Measurements from ENCODE around the gene CEMIP.

DNA sequence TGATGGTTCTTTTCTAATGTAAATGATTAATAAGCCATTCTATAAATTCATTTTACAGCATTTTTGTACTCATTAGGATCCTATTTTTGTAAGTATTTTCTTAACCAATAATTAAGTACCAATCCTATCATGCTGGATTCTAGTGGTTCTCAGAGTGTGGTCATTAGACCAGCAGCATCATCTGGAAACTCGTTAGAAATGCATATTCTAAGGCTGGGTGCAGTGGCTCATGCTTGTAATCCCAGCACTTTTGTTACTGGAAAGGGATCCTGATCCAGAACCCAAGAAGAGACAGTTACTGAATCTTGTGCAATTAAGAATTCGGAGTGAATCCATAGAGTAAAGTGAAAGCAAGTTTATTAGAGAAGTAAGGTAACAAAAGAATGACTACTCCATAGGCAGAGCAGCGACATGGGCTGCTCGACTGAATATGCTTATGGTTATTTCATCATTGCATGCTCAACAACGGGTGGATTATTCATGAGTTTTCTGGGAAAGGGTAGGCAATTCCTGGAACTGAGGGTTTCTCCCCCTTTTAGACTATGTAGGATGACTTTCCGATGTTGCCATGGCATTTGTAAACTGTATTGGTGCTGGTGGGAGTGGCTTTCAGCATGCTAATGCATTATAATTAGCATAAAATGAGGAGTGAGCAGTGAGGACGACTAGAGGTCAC lies 9.9 kb upstream of the CEMIP start:
- TF ChIP-seq, protein P1, sequence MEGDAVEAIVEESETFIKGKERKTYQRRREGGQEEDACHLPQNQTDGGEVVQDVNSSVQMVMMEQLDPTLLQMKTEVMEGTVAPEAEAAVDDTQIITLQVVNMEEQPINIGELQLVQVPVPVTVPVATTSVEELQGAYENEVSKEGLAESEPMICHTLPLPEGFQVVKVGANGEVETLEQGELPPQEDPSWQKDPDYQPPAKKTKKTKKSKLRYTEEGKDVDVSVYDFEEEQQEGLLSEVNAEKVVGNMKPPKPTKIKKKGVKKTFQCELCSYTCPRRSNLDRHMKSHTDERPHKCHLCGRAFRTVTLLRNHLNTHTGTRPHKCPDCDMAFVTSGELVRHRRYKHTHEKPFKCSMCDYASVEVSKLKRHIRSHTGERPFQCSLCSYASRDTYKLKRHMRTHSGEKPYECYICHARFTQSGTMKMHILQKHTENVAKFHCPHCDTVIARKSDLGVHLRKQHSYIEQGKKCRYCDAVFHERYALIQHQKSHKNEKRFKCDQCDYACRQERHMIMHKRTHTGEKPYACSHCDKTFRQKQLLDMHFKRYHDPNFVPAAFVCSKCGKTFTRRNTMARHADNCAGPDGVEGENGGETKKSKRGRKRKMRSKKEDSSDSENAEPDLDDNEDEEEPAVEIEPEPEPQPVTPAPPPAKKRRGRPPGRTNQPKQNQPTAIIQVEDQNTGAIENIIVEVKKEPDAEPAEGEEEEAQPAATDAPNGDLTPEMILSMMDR (conservative IDR thresholded peaks at IDR 0.05; ENCODE audit: low read length): no peak
- no peak for TF ChIP-seq EZH2phosphoT487 (IDR thresholded peaks at IDR 0.05; ENCODE audit: borderline replicate concordance, low read depth, low read length)

Measured in OCI-LY7 (cell line).